Upper lobe of left lung (tissue), 4 donors: ENCODE data around the gene NOX4.
"Not testable (repeated sequence)": the region's sequence is repeated elsewhere in the genome, so short reads cannot be mapped to it uniquely, and the experiment has no call there.

Experiments
- CTCF ChIP-seq, 6 experiments: fragments of 450-650 bp in 4 of 6; fragments of 200-600 bp in 2 of 6; sonication (generic) in 2 of 6; IDR thresholded peaks; one replicate each; pipeline ENCODE4 v1.5.1; 2016 to 2019; ENCODE audit warnings: antibody characterized with exemption in 6 of 6
- POLR2AphosphoS5 ChIP-seq, 2 donors: sonication (generic); formaldehyde crosslinking; IDR thresholded peaks; one replicate each; pipeline ENCODE4 v1.5.1; 2017; ENCODE audit warnings: antibody characterized with exemption in 2 of 2

GRCh38 chr11:89340450-89340849 is 150.7 kb downstream of the NOX4 start:
- not testable (repeated sequence) for TF ChIP-seq CTCF, POLR2AphosphoS5 (IDR thresholded peaks at IDR 0.05)
